Measurements from ENCODE around the gene MIF4GD.

Gene MIF4GD

DNA sequence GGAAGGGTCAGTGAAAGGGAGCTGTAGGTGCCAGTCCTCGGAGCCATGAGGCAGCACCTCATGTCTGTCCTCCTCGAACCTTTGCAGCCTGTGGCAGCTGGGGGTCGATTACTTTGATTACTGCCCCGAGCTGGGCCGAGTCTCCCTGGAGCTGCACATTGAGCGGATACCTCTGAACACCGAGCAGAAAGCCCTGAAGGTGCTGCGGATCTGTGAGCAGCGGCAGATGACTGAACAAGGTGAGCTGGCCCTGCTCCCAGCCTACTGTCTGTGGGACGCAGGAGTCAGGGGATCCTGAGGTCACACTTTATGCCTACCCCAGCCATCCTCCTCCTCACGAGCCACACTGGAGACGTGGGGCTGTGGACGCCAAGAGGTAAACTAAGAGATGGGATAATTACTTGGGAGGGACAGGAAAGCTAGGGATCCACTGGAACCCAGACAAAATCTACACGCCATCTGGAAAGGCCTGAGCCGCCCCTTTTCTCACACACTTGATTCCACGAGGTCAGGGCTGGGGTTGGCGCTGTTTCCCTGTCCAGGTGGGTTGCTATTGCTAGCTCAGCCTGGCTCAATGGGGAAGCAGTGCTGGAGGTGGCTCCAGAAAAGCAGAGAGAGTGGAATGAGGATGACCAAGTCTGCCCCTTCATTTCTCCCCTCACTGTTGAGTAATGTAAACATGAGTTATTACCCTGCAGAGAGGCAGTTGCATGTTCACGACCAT, 39.1 kb downstream of the MIF4GD start:
- no peak for ATAC-seq

DNA sequence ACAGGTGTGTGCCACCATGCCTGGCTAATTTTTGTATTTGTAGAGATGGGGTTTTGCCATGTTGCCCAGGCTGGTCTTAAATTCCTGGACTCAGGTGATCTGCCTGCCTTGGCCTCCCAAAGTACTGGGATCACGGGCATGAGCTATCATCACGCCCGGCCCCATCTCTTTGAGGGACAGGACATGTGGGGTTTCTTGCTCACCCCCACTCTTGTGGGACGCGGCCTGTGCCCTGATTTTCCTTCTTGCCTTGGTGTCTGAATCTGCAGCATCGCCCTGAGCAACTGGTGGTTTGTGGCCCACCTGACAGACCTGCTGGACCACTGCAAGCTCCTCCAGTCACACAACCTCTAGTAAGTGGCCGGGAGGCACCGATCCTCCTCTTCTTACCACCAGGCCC, 40.0 kb downstream of the MIF4GD start:
- no peak for ATAC-seq

DNA sequence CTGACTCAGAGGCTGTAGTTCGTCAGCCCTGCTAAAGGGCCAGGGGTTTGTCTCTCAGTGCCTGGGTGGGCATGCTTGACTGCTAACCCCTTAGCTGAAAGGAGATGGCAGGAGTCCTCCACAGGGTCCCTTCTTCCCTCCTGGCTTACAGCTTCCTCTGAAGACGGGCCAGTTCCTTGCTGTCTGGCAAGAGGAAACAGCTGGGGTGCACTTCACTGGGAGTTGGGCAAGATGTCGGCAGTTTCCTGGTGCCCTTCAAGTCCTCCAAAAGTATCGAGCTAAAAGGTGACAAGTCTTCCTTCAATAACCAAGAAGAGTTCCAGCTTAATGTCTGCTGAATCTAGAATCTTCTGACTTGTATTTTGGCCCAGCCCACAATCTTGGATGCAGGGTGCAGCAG, 42.2 kb downstream of the MIF4GD start:
- ATAC-seq = no peak

DNA sequence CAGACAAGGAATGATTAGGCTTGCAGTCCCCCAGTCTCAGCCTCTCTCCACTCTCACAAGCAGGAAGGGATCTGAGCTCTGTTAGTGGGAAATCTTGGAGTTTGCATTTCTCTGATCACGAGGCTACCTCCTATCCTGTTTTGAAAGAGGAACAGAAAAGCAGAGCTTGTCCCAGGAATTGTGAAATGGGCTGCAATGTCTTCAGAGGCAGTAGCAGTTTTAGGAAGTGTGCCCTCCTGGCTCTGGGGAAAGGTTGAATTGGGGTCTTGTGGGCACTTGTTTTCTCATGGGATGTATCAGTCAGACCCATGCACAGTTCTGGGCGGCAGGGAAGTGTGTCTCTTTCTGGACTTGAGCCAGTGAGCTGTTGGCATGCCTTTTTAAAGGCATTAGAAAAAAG, 42.7 kb downstream of the MIF4GD start:
- ATAC-seq = no peak

DNA sequence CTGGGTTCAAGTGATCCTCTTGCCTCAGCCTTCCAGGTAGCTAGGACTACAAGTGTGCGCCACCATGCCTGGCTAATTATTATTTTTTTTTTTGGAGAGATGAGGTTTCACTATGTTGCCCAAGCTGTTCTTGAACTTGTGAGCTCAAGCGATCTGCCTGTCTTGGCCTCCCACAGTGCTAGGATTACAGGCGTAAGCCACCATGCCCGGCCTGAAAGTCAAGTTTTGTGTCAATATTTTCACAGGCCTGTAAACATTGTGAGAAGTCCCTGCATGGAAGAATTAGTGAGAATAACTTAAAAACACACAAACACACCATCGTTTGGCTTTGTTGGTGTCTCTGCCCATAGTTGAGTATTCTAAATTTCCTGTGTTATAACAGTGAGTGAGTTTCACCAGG, 43.3 kb downstream of the MIF4GD start:
- no peak for ATAC-seq

DNA sequence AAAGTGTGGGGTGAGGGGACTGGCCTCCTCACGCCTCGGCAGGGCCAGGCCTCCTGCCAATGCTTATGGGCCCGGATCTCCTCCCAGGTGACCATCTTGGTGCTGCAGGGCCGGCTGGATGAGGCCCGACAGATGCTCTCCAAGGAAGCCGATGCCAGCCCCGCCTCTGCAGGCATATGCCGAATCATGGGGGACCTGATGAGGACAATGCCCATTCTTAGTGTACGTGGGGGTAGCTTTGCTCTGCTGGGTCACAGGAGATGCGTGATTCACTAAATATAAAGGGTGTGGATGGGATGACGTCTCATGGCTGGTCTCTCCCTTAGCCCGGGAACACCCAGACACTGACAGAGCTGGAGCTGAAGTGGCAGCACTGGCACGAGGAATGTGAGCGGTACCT, 46.0 kb downstream of the MIF4GD start:
- ATAC-seq = no peak

DNA sequence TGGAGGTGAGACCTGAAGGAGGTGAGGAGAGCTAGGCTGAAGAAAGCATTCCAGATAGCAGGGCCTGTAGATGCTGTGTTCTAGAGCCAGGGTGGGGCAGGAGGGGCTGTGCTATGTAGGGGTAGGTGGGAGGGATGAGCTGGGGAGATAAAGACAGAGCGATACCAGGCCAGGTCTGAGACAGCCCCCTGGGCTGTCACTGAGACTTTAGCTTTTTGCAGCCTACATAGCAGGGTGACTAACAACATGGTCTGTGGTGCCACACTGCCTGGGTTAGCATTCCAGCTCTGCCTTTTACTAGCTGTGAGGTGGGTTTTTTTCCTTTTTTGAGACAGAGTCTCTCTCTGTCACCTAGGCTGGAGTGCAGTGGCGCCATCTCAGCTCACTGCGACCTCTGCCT, 51.2 kb downstream of the MIF4GD start:
- no peak for ATAC-seq

DNA sequence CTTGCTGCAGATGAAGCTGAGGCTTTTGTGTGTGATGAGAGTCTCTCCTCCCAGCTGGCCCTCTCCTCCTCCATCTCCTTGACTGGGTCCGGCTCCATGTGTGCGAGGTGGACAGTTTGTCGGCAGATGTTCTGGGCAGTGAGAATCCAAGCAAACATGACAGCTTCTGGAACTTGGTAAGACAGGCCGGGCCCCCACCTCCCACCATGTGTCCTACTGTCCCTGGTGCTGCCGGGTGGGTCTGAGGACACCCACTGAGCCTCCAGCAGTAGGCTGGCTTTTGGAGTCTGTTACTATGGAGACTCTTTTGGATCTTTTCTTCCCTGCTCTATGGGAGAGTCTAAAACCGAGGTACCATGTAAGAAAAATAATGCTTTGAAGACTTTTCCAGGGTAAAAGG, 52.9 kb downstream of the MIF4GD start:
- ATAC-seq = no peak
